Measurements from ENCODE around the gene PSMA6.

The PSMA6 gene

DNA sequence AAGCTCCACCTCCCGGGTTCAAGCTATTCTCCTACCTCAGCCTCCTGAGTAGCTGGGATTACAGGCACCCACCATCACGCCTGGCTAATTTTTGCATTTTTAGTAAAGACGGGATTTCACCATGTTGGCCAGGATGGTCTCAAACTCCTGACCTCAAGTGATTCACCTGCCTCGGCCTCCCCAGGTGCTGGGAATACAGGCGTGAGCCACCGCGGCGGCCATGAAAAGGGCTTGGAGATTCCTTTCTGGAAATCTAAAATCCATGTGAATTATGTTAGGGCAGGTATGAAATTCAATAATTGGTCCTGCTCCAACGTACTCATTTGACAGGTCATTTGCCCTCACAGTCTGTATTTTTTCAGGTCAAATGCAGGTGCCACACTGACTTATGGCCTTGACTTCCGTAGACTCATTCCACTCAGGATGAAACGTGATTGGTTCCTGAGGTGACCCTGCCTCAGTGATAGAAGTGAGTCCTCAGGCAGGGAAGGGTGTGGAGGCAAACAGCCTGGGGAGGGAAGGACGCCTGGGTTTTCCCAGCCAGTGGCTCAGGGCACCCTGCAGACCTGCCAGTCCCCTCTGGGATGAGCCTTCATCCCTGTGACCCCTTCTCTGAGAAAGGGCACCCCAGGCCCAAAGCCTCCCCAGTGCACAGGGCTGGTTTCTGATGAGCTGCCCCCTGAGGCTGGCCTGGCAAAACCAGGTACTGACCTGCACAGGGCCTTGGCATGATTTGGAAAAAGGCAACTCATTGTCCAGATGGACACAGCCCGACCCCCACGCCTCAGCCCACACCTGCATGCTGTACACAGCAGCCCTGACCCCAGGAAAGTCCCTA, 48.7 kb downstream of the PSMA6 start:
- peak overlapping the region; percentile 95 for H3K27ac ChIP-seq
- no peak for TF ChIP-seq ZFX (IDR thresholded peaks at IDR 0.05)
- TF ChIP-seq, protein P1, sequence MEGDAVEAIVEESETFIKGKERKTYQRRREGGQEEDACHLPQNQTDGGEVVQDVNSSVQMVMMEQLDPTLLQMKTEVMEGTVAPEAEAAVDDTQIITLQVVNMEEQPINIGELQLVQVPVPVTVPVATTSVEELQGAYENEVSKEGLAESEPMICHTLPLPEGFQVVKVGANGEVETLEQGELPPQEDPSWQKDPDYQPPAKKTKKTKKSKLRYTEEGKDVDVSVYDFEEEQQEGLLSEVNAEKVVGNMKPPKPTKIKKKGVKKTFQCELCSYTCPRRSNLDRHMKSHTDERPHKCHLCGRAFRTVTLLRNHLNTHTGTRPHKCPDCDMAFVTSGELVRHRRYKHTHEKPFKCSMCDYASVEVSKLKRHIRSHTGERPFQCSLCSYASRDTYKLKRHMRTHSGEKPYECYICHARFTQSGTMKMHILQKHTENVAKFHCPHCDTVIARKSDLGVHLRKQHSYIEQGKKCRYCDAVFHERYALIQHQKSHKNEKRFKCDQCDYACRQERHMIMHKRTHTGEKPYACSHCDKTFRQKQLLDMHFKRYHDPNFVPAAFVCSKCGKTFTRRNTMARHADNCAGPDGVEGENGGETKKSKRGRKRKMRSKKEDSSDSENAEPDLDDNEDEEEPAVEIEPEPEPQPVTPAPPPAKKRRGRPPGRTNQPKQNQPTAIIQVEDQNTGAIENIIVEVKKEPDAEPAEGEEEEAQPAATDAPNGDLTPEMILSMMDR (conservative IDR thresholded peaks at IDR 0.05), result no peak

GRCh38 chr14:35341454-35341750, 49.2 kb downstream of the PSMA6 start:
- no peak for TF ChIP-seq ZFX (IDR thresholded peaks at IDR 0.05)
- TF ChIP-seq, protein P1 (conservative IDR thresholded peaks at IDR 0.05), result no peak
- H3K27ac ChIP-seq, result peak overlapping the region; percentile 95

- TF ChIP-seq, protein P1 (conservative IDR thresholded peaks at IDR 0.05), result no peak
- TF ChIP-seq ZFX (IDR thresholded peaks at IDR 0.05), result no peak
- H3K27ac ChIP-seq, result peak overlapping the region; percentile 95
Measured at GRCh38 chr14:35341751-35342488, 49.7 kb downstream of the PSMA6 start.

DNA sequence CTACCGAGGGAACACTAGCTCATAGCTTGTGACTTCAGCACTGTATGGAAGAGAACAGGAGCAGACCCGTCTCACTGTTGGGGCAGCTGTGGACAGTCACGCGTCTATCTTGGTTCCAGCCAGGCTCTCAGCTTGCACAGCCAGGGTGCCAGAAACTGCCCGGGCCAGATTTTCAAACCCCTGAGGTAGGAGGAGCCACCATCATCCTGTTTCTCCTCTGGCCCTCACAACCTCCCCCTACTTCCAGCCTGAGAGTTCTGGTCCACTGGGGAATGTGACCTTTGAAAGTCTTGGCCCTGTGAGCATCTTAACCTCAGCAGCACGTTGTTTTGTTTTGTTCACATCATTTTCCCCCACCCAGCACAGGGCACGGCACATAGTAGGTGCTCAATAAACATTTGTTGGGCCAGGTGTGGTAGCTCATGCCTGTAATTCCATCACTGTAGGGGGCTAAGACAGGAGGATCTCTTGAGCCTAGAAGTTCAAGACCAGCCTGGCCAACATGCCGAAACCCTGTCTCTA, 50.4 kb downstream of the PSMA6 start:
- H3K27ac ChIP-seq, result peak overlapping the region; percentile 95
- TF ChIP-seq ZFX (IDR thresholded peaks at IDR 0.05), result no peak
- TF ChIP-seq, protein P1 (conservative IDR thresholded peaks at IDR 0.05), result no peak

DNA sequence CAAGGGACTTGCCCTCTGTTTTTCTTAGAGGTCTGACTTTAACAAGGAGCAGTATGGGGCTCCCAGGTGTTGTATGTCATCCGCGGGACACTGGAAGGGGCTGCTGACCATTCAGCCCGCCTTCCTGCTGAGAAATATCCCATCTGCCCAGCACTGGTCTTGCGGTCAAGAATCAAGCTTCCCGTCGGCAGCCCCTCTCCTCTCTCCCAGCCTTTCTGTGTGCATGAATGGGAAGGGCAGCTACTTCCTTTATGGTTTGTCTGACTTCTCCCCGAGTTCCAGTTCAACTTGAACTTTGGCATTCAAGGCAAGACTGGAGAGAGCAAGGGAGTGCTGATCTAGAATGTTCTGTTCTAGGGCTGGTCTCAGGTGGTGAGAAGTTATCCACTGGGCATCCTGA, 51.5 kb downstream of the PSMA6 start:
- H3K27ac ChIP-seq, result no peak overlapping the region
- TF ChIP-seq, protein P1 (conservative IDR thresholded peaks at IDR 0.05), result no peak
- no peak for TF ChIP-seq ZFX (IDR thresholded peaks at IDR 0.05)

DNA sequence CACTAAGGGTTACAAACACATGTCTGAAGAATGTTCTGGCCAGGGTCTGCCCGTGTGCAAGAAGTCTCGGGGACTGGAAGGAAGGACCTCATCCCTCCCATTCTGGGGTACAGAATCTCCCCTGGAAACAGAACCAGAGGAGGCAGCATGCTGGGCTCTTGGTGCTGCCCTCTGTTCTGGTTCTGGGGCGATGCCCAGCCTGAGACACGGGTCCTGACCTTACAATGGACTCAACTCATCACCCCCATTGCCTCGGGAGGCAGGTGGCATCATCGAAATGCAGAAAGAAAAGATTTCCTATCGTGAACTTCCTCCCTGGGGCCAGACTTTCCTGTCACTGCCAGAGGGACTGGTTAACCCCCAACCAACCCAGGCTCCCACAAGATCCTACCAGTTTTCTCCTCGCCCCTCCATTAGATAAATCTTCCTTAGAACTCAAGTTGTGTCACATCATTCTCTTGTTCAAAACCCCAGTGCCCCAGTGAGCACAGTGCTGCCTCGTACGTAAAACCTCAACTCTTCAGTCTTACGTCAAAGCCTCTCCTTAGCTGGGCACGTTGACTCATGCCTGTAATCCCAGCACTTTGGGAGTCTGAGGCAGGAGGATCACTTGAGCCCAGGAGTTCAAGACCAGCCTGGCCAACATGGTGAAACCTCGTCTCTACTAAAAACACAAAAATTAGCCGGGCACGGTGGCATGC, 52.1 kb downstream of the PSMA6 start:
- H3K27ac ChIP-seq, result no peak overlapping the region
- TF ChIP-seq, protein P1 (conservative IDR thresholded peaks at IDR 0.05), result no peak
- no peak for TF ChIP-seq ZFX (IDR thresholded peaks at IDR 0.05)
